Thyroid gland (tissue), 4 donors: Measurements from ENCODE around the gene UCN2. TPM values are rescaled to one million over a fixed set of nuclear protein-coding genes. Genes with fewer than 3 reads are reported as not detected.

ENCODE experiments used
- DNase-seq, 2 donors: peaks; one replicate each; pipeline ENCODE4 v3.0.0-alpha.2; 2019
- H3K27ac ChIP-seq, 3 donors: fragments of 200-600 bp; sonication (generic); 1 replicate in 2 of 3; 2 replicates in 1 of 3; pipeline ENCODE4 v1.5.1; 2016 to 2019; ENCODE audit warnings: mild to moderate bottlenecking in 1 of 3, moderate library complexity in 1 of 3
- H3K27me3 ChIP-seq: fragments of 200-600 bp; sonication (generic); one replicate; pipeline ENCODE4 v1.5.1; 2019
- H3K36me3 ChIP-seq, 2 donors: fragments of 200-600 bp; sonication (generic); one replicate each; pipeline ENCODE4 v1.5.1; 2016 to 2019
- H3K4me1 ChIP-seq, 2 donors: fragments of 200-600 bp; sonication (generic); one replicate each; pipeline ENCODE4 v1.5.1; 2017 to 2019
- H3K4me3 ChIP-seq, 3 donors: fragments of 200-600 bp; sonication (generic); replicated peaks in 1 of 3; 1 replicate in 2 of 3; 2 replicates in 1 of 3; pipeline ENCODE4 v1.5.1; 2016; ENCODE audit warnings: mild to moderate bottlenecking in 1 of 3
- H3K9me3 ChIP-seq: fragments of 200-600 bp; sonication (generic); one replicate; pipeline ENCODE4 v1.5.1; 2017
- CTCF ChIP-seq, 6 experiments: fragments of 200-600 bp in 3 of 6; fragments of 450-650 bp in 3 of 6; sonication (generic) in 3 of 6; IDR thresholded peaks; one replicate each; pipeline ENCODE4 v1.5.1; 2016 to 2019; ENCODE audit warnings: antibody characterized with exemption in 6 of 6, mild to moderate bottlenecking in 2 of 6, inconsistent platforms in 1 of 6, moderate library complexity in 1 of 6
- POLR2A ChIP-seq, 2 donors: fragments of 450-650 bp; IDR thresholded peaks; one replicate each; pipeline ENCODE4 v1.6.1; 2017; ENCODE audit warnings: antibody characterized with exemption in 2 of 2, mild to moderate bottlenecking in 2 of 2, moderate library complexity in 1 of 2
- WGBS, 2 donors: methylation state at CpG; one replicate each; pipeline ENCODE4 v1.1.5; 2017; 5-methylcytosine and 5-hydroxymethylcytosine counted together
- intact Hi-C: fragments of 100-400 bp; cut with DNase I; formaldehyde crosslinking; loops from one replicate; pipeline ENCODE4 v1.15.1; 2023
- total RNA-seq, 4 donors: library from RNA; depleted of rRNA; stranded (reverse); fragments of >200 nt; gene quantifications; one replicate each; pipeline ENCODE4 v1.2.3, GENCODE V29; 2016

Gene UCN2
- total RNA-seq, 4 donors from 2014 or later = not detected

DNA sequence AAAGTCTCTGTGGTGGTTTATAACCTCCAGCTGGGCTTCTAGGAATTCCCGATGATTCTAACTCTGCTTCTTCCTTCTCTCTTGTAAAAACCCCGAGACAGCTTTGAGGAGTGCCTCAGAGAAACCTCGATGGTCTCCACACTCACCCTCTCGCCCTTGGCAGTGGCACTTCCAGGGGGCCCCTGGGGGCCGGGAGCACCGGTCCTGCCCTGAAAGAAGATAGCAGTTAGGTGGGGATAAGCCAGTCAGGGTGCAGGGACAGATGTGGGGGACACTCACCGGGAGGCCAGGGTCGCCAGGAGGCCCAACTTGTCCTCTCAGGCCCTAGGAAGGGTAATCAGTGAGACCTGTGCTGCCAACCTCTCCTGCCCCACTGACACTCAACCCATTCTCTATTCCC is 21.8 kb upstream of the UCN2 start:
- 91 to 96% methylated on average over 7 to 8 of the region's 8 CpGs for WGBS, 2 donors
- DNase-seq = no peak
- Histone ChIP-seq H3K9me3 (no peaks in the 10 kb centered on the region), H3K27me3 (no peaks in the 10 kb centered on the region), H3K4me3 (no peak overlapping the region), H3K4me1 (no peaks in the 10 kb centered on the region), H3K36me3 (no peaks in the 10 kb centered on the region), H3K27ac (no peak overlapping the region)
- intact Hi-C loops = no loop called here
- TF ChIP-seq POLR2A (IDR thresholded peaks at IDR 0.05) = no peak
- TF ChIP-seq CTCF (IDR thresholded peaks at IDR 0.05) = no peak

DNA sequence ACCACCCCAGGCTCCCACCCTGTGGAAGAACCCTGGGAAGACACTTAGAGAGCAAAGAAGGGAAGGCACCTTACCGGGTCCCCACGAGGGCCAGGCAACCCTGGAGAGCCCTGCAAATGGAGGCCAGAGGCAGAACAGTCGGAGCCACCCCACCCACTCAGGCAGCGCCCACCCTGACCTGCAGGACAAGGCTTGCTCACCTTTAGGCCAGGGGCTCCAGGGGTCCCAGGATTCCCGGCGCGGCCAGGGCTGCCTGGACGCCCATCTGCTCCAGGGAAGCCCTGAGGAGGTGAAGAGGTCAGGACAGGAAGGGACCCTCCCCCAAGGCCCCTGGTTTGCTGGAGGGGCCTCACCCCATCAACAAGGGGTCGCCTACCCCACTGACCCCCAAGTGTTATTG is 21.3 kb upstream of the UCN2 start:
- Histone ChIP-seq H3K27ac (no peak overlapping the region), H3K4me3 (no peak overlapping the region), H3K9me3 (no peaks in the 10 kb centered on the region), H3K27me3 (no peaks in the 10 kb centered on the region), H3K4me1 (no peaks in the 10 kb centered on the region), H3K36me3 (no peaks in the 10 kb centered on the region)
- TF ChIP-seq POLR2A (IDR thresholded peaks at IDR 0.05) (no peak), CTCF (IDR thresholded peaks at IDR 0.05) (no peak)
- 74 to 100% methylated on average over 3 to 4 of the region's 9 CpGs for WGBS, 2 donors
- no peak for DNase-seq
- intact Hi-C loops = no loop called here

- Histone ChIP-seq H3K27ac (no peak overlapping the region), H3K4me3 (no peak overlapping the region), H3K36me3 (no peaks in the 10 kb centered on the region), H3K9me3 (no peaks in the 10 kb centered on the region), H3K4me1 (no peaks in the 10 kb centered on the region), H3K27me3 (no peaks in the 10 kb centered on the region)
- 93 to 95% methylated on average over 12 to 14 of the region's 14 CpGs for WGBS, 2 donors
- TF ChIP-seq CTCF (IDR thresholded peaks at IDR 0.05) (no peak), POLR2A (IDR thresholded peaks at IDR 0.05) (no peak)
- no peak for DNase-seq
- intact Hi-C loops = no loop called here
Observed at GRCh38 chr3:48581621-48582481, 18.3 kb upstream of the UCN2 start.

- H3K9me3 ChIP-seq = no peaks in the 10 kb centered on the region
- no peaks in the 10 kb centered on the region for H3K4me1 ChIP-seq
- H3K27ac ChIP-seq = no peak overlapping the region
- H3K36me3 ChIP-seq = no peaks in the 10 kb centered on the region
- intact Hi-C loops = no loop called here
- no peaks in the 10 kb centered on the region for H3K27me3 ChIP-seq
- no peak for TF ChIP-seq POLR2A (IDR thresholded peaks at IDR 0.05)
- TF ChIP-seq CTCF (IDR thresholded peaks at IDR 0.05) = no peak
- H3K4me3 ChIP-seq = no peak overlapping the region
- 74 to 100% methylated on average over 3 to 4 of the region's 4 CpGs for whole genome bisulfite sequencing, 2 donors
- DNase-seq = no peak
Observed at GRCh38 chr3:48576647-48577046, 13.1 kb upstream of the UCN2 start.

GRCh38 chr3:48575366-48575765 is 11.8 kb upstream of the UCN2 start:
- intact Hi-C loops = no loop called here
- no peaks in the 10 kb centered on the region for H3K27me3 ChIP-seq
- no peak overlapping the region for H3K4me3 ChIP-seq
- TF ChIP-seq POLR2A (IDR thresholded peaks at IDR 0.05) (no peak), CTCF (IDR thresholded peaks at IDR 0.05) (no peak)
- no peaks in the 10 kb centered on the region for H3K4me1 ChIP-seq
- no peak overlapping the region for H3K27ac ChIP-seq
- H3K9me3 ChIP-seq = no peaks in the 10 kb centered on the region
- 80 to 86% methylated on average over 11 to 13 of the region's 17 CpGs for WGBS, 2 donors
- DNase-seq = no peak
- no peaks in the 10 kb centered on the region for H3K36me3 ChIP-seq
